ENCODE data around the gene CDK5RAP2.

DNA sequence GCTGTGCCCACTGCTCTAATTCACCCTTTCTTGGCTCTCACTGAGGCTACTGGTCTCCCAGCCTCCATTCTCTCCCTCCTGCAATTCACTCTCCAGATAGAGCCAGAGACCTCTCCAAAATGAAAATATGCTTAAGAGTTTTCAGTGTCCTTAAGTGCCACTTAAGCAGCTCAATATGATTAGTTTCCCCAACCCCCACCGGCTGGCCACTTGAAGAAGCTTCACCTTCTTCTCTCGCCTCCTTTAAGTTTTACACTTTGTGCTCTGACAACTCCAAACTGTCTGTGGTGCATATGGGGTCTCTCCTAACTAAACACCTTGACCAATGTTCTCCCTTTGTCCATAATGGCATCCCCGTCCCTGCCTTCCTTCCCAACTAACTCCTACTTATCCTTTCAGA is 53.4 kb downstream of the CDK5RAP2 start:
- TF ChIP-seq, protein P1, sequence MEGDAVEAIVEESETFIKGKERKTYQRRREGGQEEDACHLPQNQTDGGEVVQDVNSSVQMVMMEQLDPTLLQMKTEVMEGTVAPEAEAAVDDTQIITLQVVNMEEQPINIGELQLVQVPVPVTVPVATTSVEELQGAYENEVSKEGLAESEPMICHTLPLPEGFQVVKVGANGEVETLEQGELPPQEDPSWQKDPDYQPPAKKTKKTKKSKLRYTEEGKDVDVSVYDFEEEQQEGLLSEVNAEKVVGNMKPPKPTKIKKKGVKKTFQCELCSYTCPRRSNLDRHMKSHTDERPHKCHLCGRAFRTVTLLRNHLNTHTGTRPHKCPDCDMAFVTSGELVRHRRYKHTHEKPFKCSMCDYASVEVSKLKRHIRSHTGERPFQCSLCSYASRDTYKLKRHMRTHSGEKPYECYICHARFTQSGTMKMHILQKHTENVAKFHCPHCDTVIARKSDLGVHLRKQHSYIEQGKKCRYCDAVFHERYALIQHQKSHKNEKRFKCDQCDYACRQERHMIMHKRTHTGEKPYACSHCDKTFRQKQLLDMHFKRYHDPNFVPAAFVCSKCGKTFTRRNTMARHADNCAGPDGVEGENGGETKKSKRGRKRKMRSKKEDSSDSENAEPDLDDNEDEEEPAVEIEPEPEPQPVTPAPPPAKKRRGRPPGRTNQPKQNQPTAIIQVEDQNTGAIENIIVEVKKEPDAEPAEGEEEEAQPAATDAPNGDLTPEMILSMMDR (IDR thresholded peaks at IDR 0.05), result no peak
- no peak for TF ChIP-seq POLR2A (IDR thresholded peaks at IDR 0.05)
